K562 (cell line): Measurements from ENCODE around the gene HAS3. TPM values are rescaled to one million over a fixed set of nuclear protein-coding genes. Genes with fewer than 3 reads are reported as not detected.

Experiments
- ATAC-seq: fragments of 200-7000 bp; cut with Tn5 transposase; 3 replicates; pipeline ENCODE4 v1.9.1; 2020; ENCODE audit warnings: moderate library complexity
- BruUV-seq: library from RNA; stranded (reverse); fragments of 400-500 nt; replicated peaks from 2 replicates; lab custom pipeline; 2021; lab: Mats Ljungman, UMichigan
- CTCF ChIA-PET: fragments of 300-600 bp; formaldehyde crosslinking; extraction: SDS; loops from one replicate; lab custom pipeline; 2021; ENCODE audit warnings: low intra/inter-chr PET ratio; lab: Yijun Ruan, JAX
- POLR2A ChIA-PET: fragments of 300-600, 350-650 bp; sonication (Branson Sonifier 250); formaldehyde crosslinking; extraction: SDS; loops from one replicate; lab custom pipeline; 2021; ENCODE audit warnings: antibody characterized with exemption, inconsistent platforms; lab: Yijun Ruan, JAX
- DNase-seq, 4 experiments: peaks; one replicate each; pipeline versions ENCODE4 v3.0.0 to v3.0.0-alpha.2; 2011 to 2018; ENCODE audit warnings: low spot score in 3 of 4, mixed read lengths in 3 of 4; ENCODE audit errors: extremely low read depth in 1 of 4
- FAIRE-seq: peaks from 2 replicates; lab custom pipeline; 2011; peaks lifted over from hg19 to GRCh38; lab: Jason Lieb, UNC
- H2AFZ ChIP-seq: 2 replicates; pipeline ENCODE4 v1.6.0; 2011; ENCODE audit warnings: low read depth, low read length, control low read depth, inconsistent platforms
- H3K27ac ChIP-seq: fragments of 200-600 bp; 3 replicates; pipeline ENCODE4 v1.8.0; 2011; ENCODE audit warnings: low read depth, mild to moderate bottlenecking, control low read depth, inconsistent platforms, low read length, moderate library complexity, mixed read lengths; ENCODE audit errors: extremely low read depth
- H3K27me3 ChIP-seq, 2 experiments: fragments of 300-600 bp in 1 of 2; 2 replicates in 1 of 2; 3 replicates in 1 of 2; pipeline versions ENCODE4 v1.6.0 to v1.8.0; 2011; ENCODE audit warnings: inconsistent platforms in 2 of 2, low read length in 2 of 2, mild to moderate bottlenecking in 1 of 2, mixed read lengths in 1 of 2, moderate library complexity in 1 of 2; ENCODE audit not compliant: control insufficient read depth in 2 of 2, insufficient read depth in 2 of 2
- H3K36me3 ChIP-seq: fragments of 300-600 bp; 3 replicates; pipeline ENCODE4 v1.8.0; 2011; ENCODE audit warnings: mild to moderate bottlenecking, low read length, inconsistent platforms; ENCODE audit not compliant: control insufficient read depth, insufficient read depth
- H3K4me1 ChIP-seq, 2 experiments: fragments of 200-600 bp in 1 of 2; replicated peaks in 1 of 2; 2 replicates in 1 of 2; 3 replicates in 1 of 2; pipeline versions ENCODE4 v1.5.1 to v1.8.0; 2011; ENCODE audit warnings: inconsistent platforms in 2 of 2, low read length in 2 of 2, mild to moderate bottlenecking in 1 of 2, mixed read lengths in 1 of 2, moderate library complexity in 1 of 2; ENCODE audit not compliant: control insufficient read depth in 2 of 2, insufficient read depth in 2 of 2
- H3K4me2 ChIP-seq: 2 replicates; pipeline ENCODE4 v1.6.1; 2011; ENCODE audit warnings: low read length, control low read depth, inconsistent platforms, mixed read lengths; ENCODE audit not compliant: insufficient read depth
- H3K4me3 ChIP-seq: fragments of 200-600 bp; sonication (generic), shearing (Covaris generic); 2 replicates; pipeline ENCODE4 v1.5.1; 2016; ENCODE audit warnings: control low read depth, inconsistent platforms
- H3K79me2 ChIP-seq: fragments of 200-600 bp; 3 replicates; pipeline ENCODE4 v1.8.0; 2011; ENCODE audit warnings: low read length, inconsistent platforms; ENCODE audit not compliant: control insufficient read depth, insufficient read depth
- H3K9ac ChIP-seq, 2 experiments: 2 replicates each; pipeline versions ENCODE4 v1.6.0 to v1.6.1; 2011; ENCODE audit warnings: low read depth in 2 of 2, low read length in 2 of 2, control low read depth in 1 of 2, inconsistent platforms in 1 of 2, mild to moderate bottlenecking in 1 of 2, mixed read lengths in 1 of 2; ENCODE audit not compliant: insufficient read depth in 1 of 2
- H3K9me1 ChIP-seq: one replicate; pipeline ENCODE4 v1.6.0; 2011; ENCODE audit warnings: inconsistent platforms, mild to moderate bottlenecking, low read length, moderate library complexity; ENCODE audit not compliant: control insufficient read depth, insufficient read depth
- H3K9me3 ChIP-seq: replicated peaks from 2 replicates; pipeline ENCODE4 v1.5.1; 2011; ENCODE audit warnings: low read depth, low read length, inconsistent platforms; ENCODE audit not compliant: control insufficient read depth, insufficient read depth
- H4K20me1 ChIP-seq: replicated peaks from 2 replicates; pipeline ENCODE4 v1.6.1; 2011; ENCODE audit warnings: low read length, inconsistent platforms, mixed read lengths; ENCODE audit not compliant: control insufficient read depth, insufficient read depth
- CHCHD3 ChIP-seq: fragments of 250-450 bp; sonication (Bioruptor Pico); IDR thresholded peaks from 2 replicates; pipeline ENCODE4 v2.1.2; 2022; ENCODE audit warnings: mild to moderate bottlenecking
- COPS2 ChIP-seq: fragments of 450-650 bp; conservative IDR thresholded peaks from 2 replicates; pipeline ENCODE4 v1.6.1; 2016; ENCODE audit warnings: mild to moderate bottlenecking, moderate library complexity
- CTCF ChIP-seq, 3 experiments: IDR thresholded peaks in 2 of 3; conservative IDR thresholded peaks in 1 of 3; 2 replicates each; pipeline ENCODE4 v1.5.1; 2011 to 2012; ENCODE audit warnings: low read length in 3 of 3, mild to moderate bottlenecking in 3 of 3, control low read depth in 2 of 3, improper control_type of control experiment in 1 of 3, inconsistent platforms in 1 of 3, low read depth in 1 of 3, mixed read lengths in 1 of 3, moderate library complexity in 1 of 3; ENCODE audit not compliant: insufficient read depth in 2 of 3
- NKRF ChIP-seq: fragments of 450-650 bp; IDR thresholded peaks from 2 replicates; pipeline ENCODE4 v1.6.1; 2016; ENCODE audit warnings: borderline replicate concordance
- POLR2A ChIP-seq: fragments of 450-650 bp; conservative IDR thresholded peaks from 2 replicates; pipeline ENCODE4 v1.6.1; 2016
- RFX5 ChIP-seq: IDR thresholded peaks from 2 replicates; pipeline ENCODE4 v1.6.1; 2011; ENCODE audit warnings: low read depth, mild to moderate bottlenecking, improper control_type of control experiment, low read length
- ZC3H11A ChIP-seq: IDR thresholded peaks from 2 replicates; pipeline ENCODE4 v1.6.1; 2012; ENCODE audit warnings: low read depth, low read length, improper control_type of control experiment
- ZNF184 ChIP-seq: sonication (generic); formaldehyde crosslinking; IDR thresholded peaks from 2 replicates; pipeline ENCODE4 v1.5.0; 2020; ENCODE audit warnings: missing genetic modification reagents
- WGBS: fragments of 100-300 bp; shearing (Covaris generic); methylation state at CpG from one replicate; pipeline ENCODE4 v1.1.6; 2016; ENCODE audit warnings: low coverage, mixed read lengths; ENCODE audit not compliant: insufficient coverage; ENCODE audit errors: missing lambda C conversion rate; 5-methylcytosine and 5-hydroxymethylcytosine counted together
- in situ Hi-C: fragments of 300-500 bp; cut with MboI; formaldehyde crosslinking; loops from 4 replicates; pipeline ENCODE4 v1.15.0; 2018; ENCODE audit warnings: inconsistent platforms, mixed read lengths
- intact Hi-C: fragments of 100-400 bp; cut with micrococcal nuclease; formaldehyde crosslinking; loops from 2 replicates; pipeline ENCODE4 v1.14.2; 2022
- polyA plus RNA-seq, 8 experiments: library from polyadenylated mRNA; depleted of rRNA in 4 of 8; stranded (reverse) in 5 of 8; unstranded in 3 of 8; fragments of >200 nt; fragmentation: Nextera tagmentation in 2 of 8; fragmentation: Illumina TruSeq in 1 of 8; extraction: Ambion mirVana in 2 of 8; extraction: Trizol in 1 of 8; gene quantifications; 2 replicates each; pipeline versions ENCODE4 v1.2.1 to v1.2.3, GENCODE V29; 2011 to 2014; ENCODE audit warnings: inconsistent platforms in 1 of 8, missing spikeins in 1 of 8
- total RNA-seq, 7 experiments: library from RNA; depleted of rRNA in 6 of 7; stranded (reverse); fragments of >200 nt in 6 of 7; fragmentation: Illumina TruSeq in 2 of 7; extraction: Trizol in 2 of 7; gene quantifications; 2 replicates each; pipeline versions ENCODE4 v1.2.1 to v1.2.3, GENCODE V29; 2011 to 2021; ENCODE audit warnings: low replicate concordance in 1 of 7

The HAS3 gene
- total and polyA plus RNA-seq, 9 of the 15 experiments (the other 6 are each of a cell fraction or from before 2014, with no cell fraction given), result 0.04 to 0.33 (median 0.13) TPM; not detected in 1

- TF ChIP-seq POLR2A, result no peak
- no peak for TF ChIP-seq CHCHD3 (CRISPR knock-in tag)
- no peak for TF ChIP-seq NKRF
- TF ChIP-seq RFX5, result no peak
- no peak for TF ChIP-seq ZC3H11A
- TF ChIP-seq CTCF (IDR thresholded peaks at IDR 0.05 in 2 of 3, conservative IDR thresholded peaks at IDR 0.05 in 1 of 3; ENCODE audit: insufficient read depth in 2 of 3, low read depth in 1 of 3, low read length in 3 of 3), result no peak
- no peak for TF ChIP-seq ZNF184 (CRISPR knock-in tag)
- no peak for TF ChIP-seq COPS2
- TF ChIP-seq, all 486 proteins: peak for 0
- no peaks in the 10 kb centered on the region for H3K79me2 ChIP-seq
- no peaks in the 10 kb centered on the region for H3K9me3 ChIP-seq
- H3K9me1 ChIP-seq, result peaks cover 10% of the 10 kb centered on the region
- H3K4me2 ChIP-seq, result no peak overlapping the region
- 87% methylated on average over 5 of the region's 6 CpGs for WGBS
- ATAC-seq (no peak), DNase-seq (no peak), FAIRE-seq (no peak)
- intact Hi-C loops, result loop anchor here (10.0 kb wide), 1 partner anchor 590 kb away; no protein-coding TSS in a partner anchor
- in situ Hi-C loops, result loop anchor here (10.0 kb wide), 2 partner anchors 410 to 590 kb away; no protein-coding TSS in a partner anchor
- H4K20me1 ChIP-seq, result peaks cover 10% of the 10 kb centered on the region; the same call in 1 of the 2 replicates
- no TSS peak for BruUV-seq
- POLR2A ChIA-PET, result interaction anchor here (0.6 to 1.3 kb wide), 3 partner anchors 10 to 21 kb away, joined by 3 to 4 read pairs (median 3); no protein-coding TSS in a partner anchor
- H3K9ac ChIP-seq, result no peak overlapping the region
- no peak overlapping the region for H3K27ac ChIP-seq
- CTCF ChIA-PET, result no interaction called here
- H3K36me3 ChIP-seq, result peaks cover 44% of the 10 kb centered on the region; the same call in 2 of the 3 replicates
- no peak overlapping the region for H2AFZ ChIP-seq
- no peaks in the 10 kb centered on the region for H3K27me3 ChIP-seq
- peaks cover 7 to 16% of the 10 kb centered on the region in 2 experiments; a peak in 4 of 5 replicates for H3K4me1 ChIP-seq
- no peak overlapping the region for H3K4me3 ChIP-seq
Measured at GRCh38 chr16:69114976-69115355, 9.5 kb downstream of the HAS3 start.
